H1 (cell line): ENCODE data around the gene FAM3B. TPM values are rescaled to one million over a fixed set of nuclear protein-coding genes. Genes with fewer than 3 reads are reported as not detected.

Experiments used
- CTCF ChIA-PET: fragments of 300-600 bp; sonication (Branson Sonifier 250); formaldehyde crosslinking; loops from one replicate; lab custom pipeline; 2021; ENCODE audit not compliant: partially characterized antibody; lab: Charles Lee
- POLR2A ChIA-PET: fragments of 300-600 bp; sonication (Branson Sonifier 250); formaldehyde crosslinking; loops from one replicate; lab custom pipeline; 2021; ENCODE audit warnings: inconsistent platforms; ENCODE audit not compliant: partially characterized antibody; lab: Charles Lee
- DNase-seq, 2 experiments: peaks; one replicate each; pipeline versions ENCODE4 v3.0.0 to v3.0.0-alpha.2; 2010 to 2022; ENCODE audit warnings: low spot score in 2 of 2, low read depth in 1 of 2, mixed read lengths in 1 of 2
- FAIRE-seq: peaks from 2 replicates; lab custom pipeline; 2011; peaks lifted over from hg19 to GRCh38; lab: Jason Lieb, UNC
- H2AFZ ChIP-seq: 2 replicates; pipeline ENCODE4 v1.8.1; 2012; ENCODE audit warnings: low read length, inconsistent platforms
- H2AK5ac ChIP-seq: 2 replicates; pipeline ENCODE4 v1.6.1; 2013; ENCODE audit warnings: low read depth, low read length
- H2BK120ac ChIP-seq: replicated peaks from 2 replicates; pipeline ENCODE3; 2013; ENCODE audit warnings: low read depth, low read length, inconsistent platforms
- H2BK12ac ChIP-seq: 2 replicates; pipeline ENCODE4 v1.6.1; 2013; ENCODE audit warnings: low read depth, low read length
- H2BK15ac ChIP-seq: 2 replicates; pipeline ENCODE4 v1.6.1; 2013; ENCODE audit warnings: low read length
- H2BK20ac ChIP-seq: 2 replicates; pipeline ENCODE4 v1.6.1; 2013; ENCODE audit warnings: low read length
- H2BK5ac ChIP-seq: 2 replicates; pipeline ENCODE4 v1.6.1; 2013; ENCODE audit warnings: low read depth, low read length
- H3K14ac ChIP-seq: 2 replicates; pipeline ENCODE4 v1.6.1; 2013; ENCODE audit warnings: inconsistent platforms; ENCODE audit not compliant: insufficient read length
- H3K18ac ChIP-seq: 2 replicates; pipeline ENCODE4 v1.6.1; 2013; ENCODE audit warnings: low read length; ENCODE audit errors: extremely low read depth
- H3K23ac ChIP-seq: 2 replicates; pipeline ENCODE4 v1.6.1; 2013; ENCODE audit warnings: inconsistent platforms; ENCODE audit not compliant: insufficient read length
- H3K23me2 ChIP-seq: 2 replicates; pipeline ENCODE4 v1.6.1; 2013; ENCODE audit warnings: low read depth, low read length
- H3K27ac ChIP-seq: 2 replicates; pipeline ENCODE4 v1.6.1; 2011; ENCODE audit warnings: low read depth, low read length, inconsistent platforms
- H3K27me3 ChIP-seq, 4 experiments: replicated peaks in 1 of 4; 1 replicate in 1 of 4; 2 replicates in 3 of 4; pipeline versions ENCODE4 v1.6.1 to v1.8.1; 2011 to 2013; ENCODE audit warnings: low read length in 3 of 4, mild to moderate bottlenecking in 3 of 4, inconsistent platforms in 2 of 4, mixed read lengths in 2 of 4, moderate library complexity in 1 of 4; ENCODE audit not compliant: control insufficient read depth in 3 of 4, insufficient read depth in 3 of 4; ENCODE audit errors: extremely low read depth in 1 of 4
- H3K36me3 ChIP-seq, 4 experiments: 2 replicates each; pipeline versions ENCODE4 v1.6.1 to v1.8.1; 2011 to 2013; ENCODE audit warnings: mild to moderate bottlenecking in 4 of 4, low read length in 3 of 4, moderate library complexity in 2 of 4, control low read depth in 1 of 4, inconsistent platforms in 1 of 4; ENCODE audit not compliant: insufficient read depth in 4 of 4, control insufficient read depth in 2 of 4
- H3K4ac ChIP-seq: replicated peaks from 2 replicates; pipeline ENCODE3; 2013; ENCODE audit warnings: low read length, low read depth, mixed read lengths, inconsistent platforms; ENCODE audit not compliant: insufficient read length
- H3K4me1 ChIP-seq, 4 experiments: replicated peaks in 1 of 4; 1 replicate in 1 of 4; 2 replicates in 3 of 4; pipeline versions ENCODE4 v1.6.1 to v1.8.1; 2011 to 2013; ENCODE audit warnings: low read length in 3 of 4, inconsistent platforms in 2 of 4, mixed read lengths in 1 of 4; ENCODE audit not compliant: insufficient read depth in 4 of 4, control insufficient read depth in 3 of 4
- H3K4me2 ChIP-seq, 2 experiments: 2 replicates each; pipeline versions ENCODE4 v1.6.1 to v1.8.1; 2011 to 2013; ENCODE audit warnings: low read depth in 2 of 2, low read length in 2 of 2, control low read depth in 1 of 2, inconsistent platforms in 1 of 2, mild to moderate bottlenecking in 1 of 2; ENCODE audit not compliant: insufficient read depth in 1 of 2
- H3K4me3 ChIP-seq, 4 experiments: fragments of 200-600, 300-600 bp in 1 of 4; sonication (generic), shearing (Covaris generic), sonication (Bioruptor Twin) in 1 of 4; 2 replicates each; pipeline versions ENCODE4 v1.5.1 to v1.8.1; 2011 to 2016; ENCODE audit warnings: low read length in 4 of 4, low read depth in 3 of 4, control low read depth in 2 of 4, inconsistent platforms in 2 of 4, mild to moderate bottlenecking in 2 of 4, mixed read lengths in 1 of 4, moderate library complexity in 1 of 4; ENCODE audit not compliant: insufficient read depth in 2 of 4; ENCODE audit errors: extremely low read depth in 1 of 4
- H3K56ac ChIP-seq: replicated peaks from 2 replicates; pipeline ENCODE3; 2013; ENCODE audit warnings: low read depth, mild to moderate bottlenecking, mixed read lengths, low read length, inconsistent platforms; ENCODE audit not compliant: insufficient read length
- H3K79me1 ChIP-seq: 2 replicates; pipeline ENCODE4 v1.6.1; 2013; ENCODE audit warnings: low read depth, low read length, control low read depth
- H3K79me2 ChIP-seq, 2 experiments: 2 replicates each; pipeline versions ENCODE4 v1.6.1 to v1.8.1; 2012 to 2013; ENCODE audit warnings: low read length in 2 of 2, mild to moderate bottlenecking in 2 of 2, inconsistent platforms in 1 of 2; ENCODE audit not compliant: insufficient read depth in 2 of 2, control insufficient read depth in 1 of 2
- H3K9ac ChIP-seq, 4 experiments: replicated peaks in 1 of 4; 1 replicate in 1 of 4; 2 replicates in 3 of 4; pipeline versions ENCODE4 v1.6.1 to v1.8.1; 2011 to 2013; ENCODE audit warnings: low read depth in 3 of 4, low read length in 3 of 4, control low read depth in 2 of 4, mild to moderate bottlenecking in 2 of 4, moderate library complexity in 2 of 4, inconsistent platforms in 1 of 4; ENCODE audit errors: extremely low read depth in 1 of 4
- H3K9me3 ChIP-seq, 2 experiments: 2 replicates each; pipeline versions ENCODE4 v1.6.1 to v1.8.1; 2012 to 2013; ENCODE audit warnings: mild to moderate bottlenecking in 2 of 2, moderate library complexity in 2 of 2, control low read depth in 1 of 2, inconsistent platforms in 1 of 2, low read depth in 1 of 2, low read length in 1 of 2, mixed read lengths in 1 of 2; ENCODE audit not compliant: insufficient read depth in 2 of 2
- H4K20me1 ChIP-seq, 2 experiments: replicated peaks in 1 of 2; 2 replicates each; pipeline versions ENCODE3 to v1.8.1; 2011 to 2013; ENCODE audit warnings: inconsistent platforms in 2 of 2, low read length in 2 of 2, mild to moderate bottlenecking in 1 of 2; ENCODE audit not compliant: insufficient read depth in 2 of 2, control insufficient read depth in 1 of 2
- H4K5ac ChIP-seq: 2 replicates; pipeline ENCODE4 v1.6.1; 2013; ENCODE audit warnings: low read length, low read depth, mixed read lengths, inconsistent platforms; ENCODE audit not compliant: insufficient read length
- H4K8ac ChIP-seq: 2 replicates; pipeline ENCODE4 v1.8.0; 2013; ENCODE audit warnings: mild to moderate bottlenecking, moderate library complexity, low read length, inconsistent platforms; ENCODE audit not compliant: insufficient read depth; ENCODE audit errors: extremely low read depth
- H4K91ac ChIP-seq: replicated peaks from 2 replicates; pipeline ENCODE3; 2013; ENCODE audit warnings: low read length, mixed read lengths, inconsistent platforms; ENCODE audit not compliant: insufficient read length
- BCL11A ChIP-seq, 2 experiments: IDR thresholded peaks; one replicate each; pipeline ENCODE4 v1.6.1; 2011; ENCODE audit warnings: low read depth in 2 of 2, low read length in 2 of 2, mild to moderate bottlenecking in 2 of 2
- GTF2F1 ChIP-seq: IDR thresholded peaks from 2 replicates; pipeline ENCODE4 v1.6.1; 2012; ENCODE audit warnings: low read depth, low read length, improper control_type of control experiment, borderline replicate concordance
- PHF8 ChIP-seq: fragments of 200-600 bp; sonication (generic); conservative IDR thresholded peaks from 2 replicates; pipeline ENCODE4 v1.7.1; 2012; ENCODE audit warnings: low read depth, mild to moderate bottlenecking, inconsistent platforms, low read length, moderate library complexity
- RNF2 ChIP-seq: fragments of 200-900, 300-1000 bp; sonication (generic); IDR thresholded peaks from 2 replicates; pipeline ENCODE4 v1.7.1; 2016; ENCODE audit warnings: borderline replicate concordance, low read depth, mild to moderate bottlenecking, antibody characterized with exemption, low read length; ENCODE audit not compliant: poor library complexity, severe bottlenecking; ENCODE audit errors: missing control alignments
- SIN3A ChIP-seq, 2 experiments: IDR thresholded peaks in 1 of 2; conservative IDR thresholded peaks in 1 of 2; 2 replicates each; pipeline ENCODE4 v1.6.1; 2011 to 2012; ENCODE audit warnings: low read length in 2 of 2, improper control_type of control experiment in 1 of 2, low read depth in 1 of 2, mild to moderate bottlenecking in 1 of 2
- TAF1 ChIP-seq: IDR thresholded peaks from 2 replicates; pipeline ENCODE4 v1.6.1; 2011; ENCODE audit warnings: mild to moderate bottlenecking, low read depth, low read length
- TEAD4 ChIP-seq: IDR thresholded peaks from 2 replicates; pipeline ENCODE4 v1.6.1; 2012; ENCODE audit warnings: low read depth, low read length, inconsistent platforms, mixed read lengths
- YY1 ChIP-seq: IDR thresholded peaks from 2 replicates; pipeline ENCODE4 v1.6.1; 2011; ENCODE audit warnings: low read depth, mild to moderate bottlenecking, low read length
- WGBS, 2 experiments: shearing (Covaris generic) in 1 of 2; methylation state at CpG; one replicate each; pipeline versions ENCODE4 v1.1.6 to v1.1.7; 2013 to 2015; ENCODE audit warnings: low lambda C conversion rate in 2 of 2, mixed read lengths in 2 of 2, inconsistent platforms in 1 of 2, low coverage in 1 of 2, missing lambda C conversion rate in 1 of 2; ENCODE audit not compliant: insufficient replicate concordance in 2 of 2, insufficient coverage in 1 of 2, insufficient read length in 1 of 2; ENCODE audit errors: extremely low coverage in 1 of 2, missing lambda C conversion rate in 1 of 2; 5-methylcytosine and 5-hydroxymethylcytosine counted together
- polyA plus RNA-seq, 7 experiments: library from polyadenylated mRNA; depleted of rRNA in 3 of 7; stranded (reverse) in 5 of 7; unstranded in 2 of 7; fragments of >200 nt in 5 of 7; fragments of 200-250 nt in 2 of 7; gene quantifications; 1 replicate in 5 of 7; 2 replicates in 1 of 7; 4 replicates in 1 of 7; pipeline versions ENCODE4 v1.2.1 to v1.2.3, GENCODE V29; 2011 to 2013; ENCODE audit warnings: missing spikeins in 2 of 7, mixed read lengths in 2 of 7
- total RNA-seq: library from RNA; stranded (reverse); fragmentation: NEBNext Ultra II Directional; extraction: Animal tissue kit (Norgen Biotek cat#: 25700); gene quantifications from 2 replicates; pipeline ENCODE4 v1.2.1, GENCODE V29; 2021

FAM3B gene
- total and polyA plus RNA-seq, 2 of the 8 experiments (the other 6 are each of a cell fraction or from before 2014, with no cell fraction given): 2.0 TPM

GRCh38 chr21:41348434-41348833, 31.8 kb downstream of the FAM3B start:
- Histone ChIP-seq H3K36me3 (no peaks in the 10 kb centered on the region), H2BK15ac (no peak overlapping the region), H3K9ac (no peak overlapping the region), H3K14ac (no peak overlapping the region), H2BK120ac (no peak overlapping the region), H4K91ac (no peak overlapping the region), H2BK20ac (no peak overlapping the region), H2BK5ac (no peak overlapping the region), H3K4me1 (no peaks in the 10 kb centered on the region), H4K8ac (no peak overlapping the region), H3K18ac (no peak overlapping the region), H3K4me2 (no peak overlapping the region), H3K23me2 (no peaks in the 10 kb centered on the region), H3K9me3 (no peaks in the 10 kb centered on the region), H2AK5ac (no peak overlapping the region), H3K79me1 (no peaks in the 10 kb centered on the region), H4K5ac (no peak overlapping the region), H3K56ac (no peak overlapping the region), H3K4me3 (no peak overlapping the region), H2BK12ac (no peak overlapping the region), H4K20me1 (no peaks in the 10 kb centered on the region), H3K4ac (no peak overlapping the region), H3K23ac (no peak overlapping the region), H3K27me3 (no peaks in the 10 kb centered on the region), H3K27ac (no peak overlapping the region), H2AFZ (no peak overlapping the region), H3K79me2 (no peaks in the 10 kb centered on the region)
- 82% methylated on average over 6 of the region's 6 CpGs; no CpG with 5 or more reads in 1 of the 2 experiments for WGBS, 2 experiments
- TF ChIP-seq PHF8: no peak
- TF ChIP-seq BCL11A (IDR thresholded peaks at IDR 0.05; ENCODE audit: low read depth in 2 of 2, low read length in 2 of 2): no peak
- TF ChIP-seq GTF2F1: no peak
- no peak for TF ChIP-seq SIN3A (conservative IDR thresholded peaks at IDR 0.05 in 1 of 2, IDR thresholded peaks at IDR 0.05 in 1 of 2; ENCODE audit: low read depth in 1 of 2, low read length in 2 of 2)
- TF ChIP-seq YY1: no peak
- no peak for TF ChIP-seq RNF2
- TF ChIP-seq TAF1: no peak
- no peak for TF ChIP-seq TEAD4
- ChIA-PET POLR2A (no interaction called here), CTCF (interaction anchor here (0.8 to 1.2 kb wide), 3 partner anchors 9 to 21 kb away, joined by 3 to 5 read pairs (median 3); no protein-coding TSS in a partner anchor)
- DNase-seq (no peak), FAIRE-seq (no peak)
